SH-SY5Y (cell line): ENCODE data around the gene NXT1.

ENCODE experiments used
- GATA2 ChIP-seq: IDR thresholded peaks from 2 replicates; pipeline ENCODE4 v1.6.1; 2011; ENCODE audit warnings: mild to moderate bottlenecking, low read depth, low read length
- GATA3 ChIP-seq: IDR thresholded peaks from 2 replicates; pipeline ENCODE4 v1.6.1; 2011; ENCODE audit warnings: low read depth, mild to moderate bottlenecking, low read length, moderate library complexity

DNA sequence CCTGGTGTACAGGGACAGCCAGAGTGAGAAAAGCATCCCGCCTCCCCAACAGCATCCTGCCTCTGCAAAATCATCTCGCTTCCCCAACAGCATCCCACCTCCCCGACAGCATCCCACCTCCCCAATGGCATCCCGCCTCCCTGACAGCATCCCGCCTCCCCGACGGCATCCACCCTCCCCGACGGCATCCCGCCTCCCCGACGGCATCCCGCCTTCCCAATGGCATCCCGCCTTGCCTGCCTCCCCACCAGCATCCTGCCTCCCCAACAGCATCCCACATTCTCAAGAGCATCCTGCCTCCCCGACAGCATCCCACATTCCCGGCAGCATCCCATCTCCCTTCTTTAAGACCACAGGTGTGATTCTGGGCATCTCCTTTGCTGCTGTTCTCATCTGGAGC, 46.0 kb upstream of the NXT1 start:
- TF ChIP-seq GATA3 (no peak), GATA2 (no peak)
